ENCODE data around the gene LAMA2. TPM values are rescaled to one million over a fixed set of nuclear protein-coding genes. Genes with fewer than 3 reads are reported as not detected.

The LAMA2 gene
- total and polyA plus RNA-seq, 2 of the 13 experiments (the other 11 are each of a cell fraction or from before 2014, with no cell fraction given), result 0.11 to 0.28 TPM

DNA sequence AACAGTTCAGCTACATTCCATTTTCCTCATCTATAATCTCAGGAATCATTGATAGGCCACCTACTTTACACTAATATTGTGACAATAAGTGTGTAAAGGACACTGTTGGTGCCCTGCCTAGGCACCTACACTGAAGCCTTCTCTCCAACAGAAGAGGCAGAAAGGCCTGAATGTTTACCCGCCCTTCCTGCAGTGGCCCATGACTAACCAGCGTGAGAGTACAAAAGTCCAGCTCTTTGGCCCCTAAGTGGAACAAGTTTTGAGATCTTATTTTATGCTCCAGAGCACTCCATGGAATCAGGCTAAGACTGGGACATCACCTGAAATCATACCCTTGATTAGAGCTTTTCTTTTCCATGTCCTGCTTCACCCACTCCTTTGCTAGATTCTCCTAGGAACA lies 467.3 kb downstream of the LAMA2 start (continued):
- TF ChIP-seq, protein P1, sequence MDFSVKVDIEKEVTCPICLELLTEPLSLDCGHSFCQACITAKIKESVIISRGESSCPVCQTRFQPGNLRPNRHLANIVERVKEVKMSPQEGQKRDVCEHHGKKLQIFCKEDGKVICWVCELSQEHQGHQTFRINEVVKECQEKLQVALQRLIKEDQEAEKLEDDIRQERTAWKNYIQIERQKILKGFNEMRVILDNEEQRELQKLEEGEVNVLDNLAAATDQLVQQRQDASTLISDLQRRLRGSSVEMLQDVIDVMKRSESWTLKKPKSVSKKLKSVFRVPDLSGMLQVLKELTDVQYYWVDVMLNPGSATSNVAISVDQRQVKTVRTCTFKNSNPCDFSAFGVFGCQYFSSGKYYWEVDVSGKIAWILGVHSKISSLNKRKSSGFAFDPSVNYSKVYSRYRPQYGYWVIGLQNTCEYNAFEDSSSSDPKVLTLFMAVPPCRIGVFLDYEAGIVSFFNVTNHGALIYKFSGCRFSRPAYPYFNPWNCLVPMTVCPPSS (IDR thresholded peaks at IDR 0.05), result no peak
- TF ChIP-seq ZMYM4 (CRISPR knock-in tag; IDR thresholded peaks at IDR 0.05) (no peak), SIN3B (IDR thresholded peaks at IDR 0.05; ENCODE audit: low read length) (no peak), ZNF335 (CRISPR knock-in tag; IDR thresholded peaks at IDR 0.05) (no peak), ZNF430 (CRISPR knock-in tag; IDR thresholded peaks at IDR 0.05) (no peak), ZFY (CRISPR knock-in tag; IDR thresholded peaks at IDR 0.05) (0 out of 2 replicates have a peak, but pooled peaks have one; percentile 17), NCOA2 (CRISPR knock-in tag; IDR thresholded peaks at IDR 0.05) (no peak)
- TF ChIP-seq, protein P2, sequence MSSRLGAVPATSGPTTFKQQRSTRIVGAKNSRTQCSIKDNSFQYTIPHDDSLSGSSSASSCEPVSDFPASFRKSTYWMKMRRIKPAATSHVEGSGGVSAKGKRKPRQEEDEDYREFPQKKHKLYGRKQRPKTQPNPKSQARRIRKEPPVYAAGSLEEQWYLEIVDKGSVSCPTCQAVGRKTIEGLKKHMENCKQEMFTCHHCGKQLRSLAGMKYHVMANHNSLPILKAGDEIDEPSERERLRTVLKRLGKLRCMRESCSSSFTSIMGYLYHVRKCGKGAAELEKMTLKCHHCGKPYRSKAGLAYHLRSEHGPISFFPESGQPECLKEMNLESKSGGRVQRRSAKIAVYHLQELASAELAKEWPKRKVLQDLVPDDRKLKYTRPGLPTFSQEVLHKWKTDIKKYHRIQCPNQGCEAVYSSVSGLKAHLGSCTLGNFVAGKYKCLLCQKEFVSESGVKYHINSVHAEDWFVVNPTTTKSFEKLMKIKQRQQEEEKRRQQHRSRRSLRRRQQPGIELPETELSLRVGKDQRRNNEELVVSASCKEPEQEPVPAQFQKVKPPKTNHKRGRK (CRISPR knock-in tag; IDR thresholded peaks at IDR 0.05), result no peak

DNA sequence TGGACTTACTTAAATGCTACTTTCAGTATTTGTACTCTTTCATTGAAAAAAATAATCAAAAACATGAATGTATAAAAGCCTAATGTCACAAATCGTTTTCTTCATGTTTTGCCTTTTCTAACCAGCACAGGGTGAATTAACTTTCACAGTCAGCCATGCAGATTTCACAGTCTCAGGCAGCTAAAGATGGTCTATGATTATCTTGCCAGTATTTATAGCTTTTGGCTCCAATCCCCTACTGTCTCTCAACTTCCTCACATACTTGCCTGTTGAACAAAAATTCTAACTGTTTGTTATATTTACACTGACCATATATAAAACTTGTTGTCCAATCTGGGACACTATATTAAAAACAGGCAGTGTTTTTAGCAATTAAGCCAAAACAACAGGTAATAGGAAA lies 468.9 kb downstream of the LAMA2 start:
- Histone ChIP-seq H3K9ac (ENCODE audit: insufficient read depth, low read depth, low read length) (no peak overlapping the region), H3K4me2 (ENCODE audit: low read depth, low read length) (no peak overlapping the region), H4K20me1 (ENCODE audit: insufficient read depth, low read length) (no peaks in the 10 kb centered on the region), H3K36me3 (replicated peaks in 1 of 2; ENCODE audit: control insufficient read depth in 1 of 2, insufficient read depth in 2 of 2, low read length in 2 of 2) (no peaks in the 10 kb centered on the region), H3K9me3 (ENCODE audit: low read length) (no peaks in the 10 kb centered on the region), H3K79me2 (ENCODE audit: insufficient read depth, low read length) (no peaks in the 10 kb centered on the region), H3K4me3 (replicated peaks in 1 of 3; ENCODE audit: insufficient read depth in 1 of 3, low read depth in 2 of 3, low read length in 3 of 3) (no peak overlapping the region), H3K4me1 (ENCODE audit: insufficient read depth, low read length) (peaks cover 11% of the 10 kb centered on the region; the same call in 1 of the 2 replicates), H2AFZ (ENCODE audit: low read length) (no peak overlapping the region), H3K27ac (ENCODE audit: extremely low read length, insufficient read depth, low read length) (no peak overlapping the region), H3K27me3 (ENCODE audit: control insufficient read depth in 1 of 2, insufficient read depth in 2 of 2, low read length in 2 of 2) (no peaks in the 10 kb centered on the region)
- FAIRE-seq (no peak), DNase-seq (ENCODE audit: low spot score) (no peak), ATAC-seq (no peak)
- in situ Hi-C loops (cut with HindIII; ENCODE audit: extremely low pct_ligation_motif_present, low pct_unique_long_range_greater_than_20kb) (no loop called here), intact Hi-C loops (cut with micrococcal nuclease; ENCODE audit: unreplicated experiment) (no loop called here)
- ChIA-PET CTCF (ENCODE audit: low intra/inter-chr PET ratio, low total read pairs) (no interaction called here), POLR2A (no interaction called here)
- WGBS (ENCODE audit: low lambda C conversion rate), result 0% methylated on average over 1 of the region's 1 CpG
- no TSS peak for BruUV-seq (replicated peaks)
- TF ChIP-seq KMT2A (CRISPR knock-in tag; IDR thresholded peaks at IDR 0.05) (no peak), ZNF749 (CRISPR knock-in tag; IDR thresholded peaks at IDR 0.05; ENCODE audit: borderline replicate concordance) (no peak), HCFC1 (IDR thresholded peaks at IDR 0.05; ENCODE audit: low read depth, low read length) (no peak), DPF2 (CRISPR knock-in tag; IDR thresholded peaks at IDR 0.05; ENCODE audit: borderline replicate concordance, low read depth) (no peak), LCORL (IDR thresholded peaks at IDR 0.05) (no peak), LCORL (CRISPR knock-in tag; IDR thresholded peaks at IDR 0.05) (no peak)
- TF ChIP-seq, protein P3, sequence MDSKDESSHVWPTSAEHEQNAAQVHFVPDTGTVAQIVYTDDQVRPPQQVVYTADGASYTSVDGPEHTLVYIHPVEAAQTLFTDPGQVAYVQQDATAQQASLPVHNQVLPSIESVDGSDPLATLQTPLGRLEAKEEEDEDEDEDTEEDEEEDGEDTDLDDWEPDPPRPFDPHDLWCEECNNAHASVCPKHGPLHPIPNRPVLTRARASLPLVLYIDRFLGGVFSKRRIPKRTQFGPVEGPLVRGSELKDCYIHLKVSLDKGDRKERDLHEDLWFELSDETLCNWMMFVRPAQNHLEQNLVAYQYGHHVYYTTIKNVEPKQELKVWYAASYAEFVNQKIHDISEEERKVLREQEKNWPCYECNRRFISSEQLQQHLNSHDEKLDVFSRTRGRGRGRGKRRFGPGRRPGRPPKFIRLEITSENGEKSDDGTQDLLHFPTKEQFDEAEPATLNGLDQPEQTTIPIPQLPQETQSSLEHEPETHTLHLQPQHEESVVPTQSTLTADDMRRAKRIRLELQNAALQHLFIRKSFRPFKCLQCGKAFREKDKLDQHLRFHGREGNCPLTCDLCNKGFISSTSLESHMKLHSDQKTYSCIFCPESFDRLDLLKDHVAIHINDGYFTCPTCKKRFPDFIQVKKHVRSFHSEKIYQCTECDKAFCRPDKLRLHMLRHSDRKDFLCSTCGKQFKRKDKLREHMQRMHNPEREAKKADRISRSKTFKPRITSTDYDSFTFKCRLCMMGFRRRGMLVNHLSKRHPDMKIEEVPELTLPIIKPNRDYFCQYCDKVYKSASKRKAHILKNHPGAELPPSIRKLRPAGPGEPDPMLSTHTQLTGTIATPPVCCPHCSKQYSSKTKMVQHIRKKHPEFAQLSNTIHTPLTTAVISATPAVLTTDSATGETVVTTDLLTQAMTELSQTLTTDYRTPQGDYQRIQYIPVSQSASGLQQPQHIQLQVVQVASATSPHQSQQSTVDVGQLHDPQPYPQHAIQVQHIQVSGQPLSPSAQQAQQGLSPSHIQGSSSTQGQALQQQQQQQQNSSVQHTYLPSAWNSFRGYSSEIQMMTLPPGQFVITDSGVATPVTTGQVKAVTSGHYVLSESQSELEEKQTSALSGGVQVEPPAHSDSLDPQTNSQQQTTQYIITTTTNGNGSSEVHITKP (CRISPR knock-in tag; IDR thresholded peaks at IDR 0.05; ENCODE audit: low read depth), result no peak
- TF ChIP-seq, protein P4, sequence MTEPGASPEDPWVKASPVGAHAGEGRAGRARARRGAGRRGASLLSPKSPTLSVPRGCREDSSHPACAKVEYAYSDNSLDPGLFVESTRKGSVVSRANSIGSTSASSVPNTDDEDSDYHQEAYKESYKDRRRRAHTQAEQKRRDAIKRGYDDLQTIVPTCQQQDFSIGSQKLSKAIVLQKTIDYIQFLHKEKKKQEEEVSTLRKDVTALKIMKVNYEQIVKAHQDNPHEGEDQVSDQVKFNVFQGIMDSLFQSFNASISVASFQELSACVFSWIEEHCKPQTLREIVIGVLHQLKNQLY (CRISPR knock-in tag; IDR thresholded peaks at IDR 0.05), result no peak
- TF ChIP-seq, protein P5, sequence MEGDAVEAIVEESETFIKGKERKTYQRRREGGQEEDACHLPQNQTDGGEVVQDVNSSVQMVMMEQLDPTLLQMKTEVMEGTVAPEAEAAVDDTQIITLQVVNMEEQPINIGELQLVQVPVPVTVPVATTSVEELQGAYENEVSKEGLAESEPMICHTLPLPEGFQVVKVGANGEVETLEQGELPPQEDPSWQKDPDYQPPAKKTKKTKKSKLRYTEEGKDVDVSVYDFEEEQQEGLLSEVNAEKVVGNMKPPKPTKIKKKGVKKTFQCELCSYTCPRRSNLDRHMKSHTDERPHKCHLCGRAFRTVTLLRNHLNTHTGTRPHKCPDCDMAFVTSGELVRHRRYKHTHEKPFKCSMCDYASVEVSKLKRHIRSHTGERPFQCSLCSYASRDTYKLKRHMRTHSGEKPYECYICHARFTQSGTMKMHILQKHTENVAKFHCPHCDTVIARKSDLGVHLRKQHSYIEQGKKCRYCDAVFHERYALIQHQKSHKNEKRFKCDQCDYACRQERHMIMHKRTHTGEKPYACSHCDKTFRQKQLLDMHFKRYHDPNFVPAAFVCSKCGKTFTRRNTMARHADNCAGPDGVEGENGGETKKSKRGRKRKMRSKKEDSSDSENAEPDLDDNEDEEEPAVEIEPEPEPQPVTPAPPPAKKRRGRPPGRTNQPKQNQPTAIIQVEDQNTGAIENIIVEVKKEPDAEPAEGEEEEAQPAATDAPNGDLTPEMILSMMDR (CRISPR knock-in tag; IDR thresholded peaks at IDR 0.05), result no peak

Measured in HepG2 (cell line).